IMR-90 (cell line): ENCODE measurements around the gene PCCA.

ENCODE experiments used
- CTCF ChIP-seq: conservative IDR thresholded peaks from 2 replicates; pipeline ENCODE4 v1.5.1; 2012; ENCODE audit warnings: mild to moderate bottlenecking, low read depth, low read length, improper control_type of control experiment
- MXI1 ChIP-seq: IDR thresholded peaks from 2 replicates; pipeline ENCODE4 v1.6.1; 2012; ENCODE audit warnings: low read depth, mild to moderate bottlenecking, low read length, moderate library complexity, borderline replicate concordance
- POLR2A ChIP-seq: IDR thresholded peaks from 2 replicates; pipeline ENCODE4 v1.6.1; 2012; ENCODE audit warnings: mild to moderate bottlenecking, low read depth, low read length
- RCOR1 ChIP-seq: IDR thresholded peaks from 2 replicates; pipeline ENCODE4 v1.6.1; 2012; ENCODE audit warnings: mild to moderate bottlenecking, low read length, improper control_type of control experiment; ENCODE audit not compliant: insufficient replicate concordance

GRCh38 chr13:100175078-100175802 lies 86.3 kb downstream of the PCCA start:
- TF ChIP-seq CTCF (no peak), RCOR1 (no peak), POLR2A (no peak), MXI1 (no peak)
